ENCODE measurements around the gene ARHGEF7.

DNA sequence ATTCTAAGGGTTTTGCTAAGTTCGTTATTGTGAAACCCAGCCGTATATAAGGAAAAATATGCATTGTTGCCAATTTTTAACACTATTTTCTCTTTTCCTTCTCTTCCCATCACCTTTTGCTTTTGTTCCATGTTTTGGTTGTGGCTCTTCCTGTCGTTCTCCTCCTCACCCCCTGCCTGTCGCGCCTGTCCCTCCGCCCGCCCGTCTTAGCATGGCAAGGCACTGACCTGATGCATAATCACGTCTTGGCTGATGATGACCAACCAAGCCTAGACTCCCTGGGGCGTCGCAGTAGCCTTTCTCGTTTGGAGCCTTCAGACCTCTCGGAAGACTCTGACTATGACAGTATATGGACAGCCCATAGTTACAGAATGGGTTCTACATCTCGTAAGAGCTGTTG lies 176.8 kb downstream of the ARHGEF7 start:
- no peak for TF ChIP-seq SP1 (IDR thresholded peaks at IDR 0.05; ENCODE audit: low read depth)
- no peak for TF ChIP-seq EZH2phosphoT487 (IDR thresholded peaks at IDR 0.05; ENCODE audit: borderline replicate concordance)
- TF ChIP-seq POLR2A (IDR thresholded peaks at IDR 0.05; ENCODE audit: borderline replicate concordance, extremely low read depth, insufficient read depth, insufficient read length), result no peak
- TF ChIP-seq, protein P1, sequence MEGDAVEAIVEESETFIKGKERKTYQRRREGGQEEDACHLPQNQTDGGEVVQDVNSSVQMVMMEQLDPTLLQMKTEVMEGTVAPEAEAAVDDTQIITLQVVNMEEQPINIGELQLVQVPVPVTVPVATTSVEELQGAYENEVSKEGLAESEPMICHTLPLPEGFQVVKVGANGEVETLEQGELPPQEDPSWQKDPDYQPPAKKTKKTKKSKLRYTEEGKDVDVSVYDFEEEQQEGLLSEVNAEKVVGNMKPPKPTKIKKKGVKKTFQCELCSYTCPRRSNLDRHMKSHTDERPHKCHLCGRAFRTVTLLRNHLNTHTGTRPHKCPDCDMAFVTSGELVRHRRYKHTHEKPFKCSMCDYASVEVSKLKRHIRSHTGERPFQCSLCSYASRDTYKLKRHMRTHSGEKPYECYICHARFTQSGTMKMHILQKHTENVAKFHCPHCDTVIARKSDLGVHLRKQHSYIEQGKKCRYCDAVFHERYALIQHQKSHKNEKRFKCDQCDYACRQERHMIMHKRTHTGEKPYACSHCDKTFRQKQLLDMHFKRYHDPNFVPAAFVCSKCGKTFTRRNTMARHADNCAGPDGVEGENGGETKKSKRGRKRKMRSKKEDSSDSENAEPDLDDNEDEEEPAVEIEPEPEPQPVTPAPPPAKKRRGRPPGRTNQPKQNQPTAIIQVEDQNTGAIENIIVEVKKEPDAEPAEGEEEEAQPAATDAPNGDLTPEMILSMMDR (IDR thresholded peaks at IDR 0.05 in 2 of 3, conservative IDR thresholded peaks at IDR 0.05 in 1 of 3; ENCODE audit: borderline replicate concordance in 1 of 3, insufficient read depth in 1 of 3, low read depth in 2 of 3, low read length in 2 of 3), result no peak
